PFSK-1 (cell line): ENCODE results near the gene VENTX.

Source experiments
- FOXP2 ChIP-seq: optimal IDR thresholded peaks from 2 replicates; pipeline ENCODE3; 2011; ENCODE audit warnings: borderline replicate concordance, control low read depth, inconsistent platforms; ENCODE audit not compliant: insufficient read depth; ENCODE audit errors: extremely low read length, extremely low read depth
- POLR2AphosphoS5 ChIP-seq: IDR thresholded peaks from 2 replicates; pipeline ENCODE4 v1.6.1; 2012; ENCODE audit warnings: low read depth, mild to moderate bottlenecking, control low read depth, low read length, moderate library complexity
- REST ChIP-seq, 2 experiments: IDR thresholded peaks; 2 replicates each; pipeline versions ENCODE4 v1.6.1 to v1.8.0; 2011 to 2012; ENCODE audit warnings: low read depth in 2 of 2, low read length in 2 of 2, control low read depth in 1 of 2, inconsistent platforms in 1 of 2, mild to moderate bottlenecking in 1 of 2, moderate library complexity in 1 of 2; ENCODE audit not compliant: insufficient read depth in 1 of 2
- SIN3A ChIP-seq: IDR thresholded peaks from 2 replicates; pipeline ENCODE4 v1.6.1; 2012; ENCODE audit warnings: mild to moderate bottlenecking, low read length, moderate library complexity, borderline replicate concordance; ENCODE audit not compliant: insufficient read depth
- TAF1 ChIP-seq: IDR thresholded peaks from 2 replicates; pipeline ENCODE4 v1.6.1; 2012; ENCODE audit warnings: low read length, control low read depth, borderline replicate concordance; ENCODE audit not compliant: insufficient read depth

Gene VENTX

GRCh38 chr10:133260895-133261725 lies 23.5 kb downstream of the VENTX start:
- TF ChIP-seq TAF1 (no peak), REST (IDR thresholded peaks at IDR 0.05; ENCODE audit: insufficient read depth in 1 of 2, low read depth in 2 of 2, low read length in 2 of 2) (no peak), FOXP2 (no peak), SIN3A (no peak), POLR2AphosphoS5 (no peak)

- TF ChIP-seq FOXP2 (peak; percentile 14), POLR2AphosphoS5 (no peak)
Observed at GRCh38 chr10:133261726-133262325, 24.2 kb downstream of the VENTX start.

GRCh38 chr10:133262696-133263095 lies 25.0 kb downstream of the VENTX start:
- TF ChIP-seq REST (IDR thresholded peaks at IDR 0.05; ENCODE audit: insufficient read depth in 1 of 2, low read depth in 2 of 2, low read length in 2 of 2) (no peak), SIN3A (no peak), FOXP2 (no peak), TAF1 (no peak), POLR2AphosphoS5 (no peak)

GRCh38 chr10:133263674-133264073 lies 26.0 kb downstream of the VENTX start:
- TF ChIP-seq POLR2AphosphoS5: no peak
- TF ChIP-seq TAF1: no peak
- no peak for TF ChIP-seq FOXP2
- no peak for TF ChIP-seq SIN3A
- TF ChIP-seq REST (IDR thresholded peaks at IDR 0.05; ENCODE audit: insufficient read depth in 1 of 2, low read depth in 2 of 2, low read length in 2 of 2): no peak

GRCh38 chr10:133264461-133264860 lies 26.8 kb downstream of the VENTX start:
- TF ChIP-seq REST (IDR thresholded peaks at IDR 0.05; ENCODE audit: insufficient read depth in 1 of 2, low read depth in 2 of 2, low read length in 2 of 2) (no peak), TAF1 (no peak)
